ENCODE data around the gene SLC1A2.

The SLC1A2 gene

GRCh38 chr11:35265755-35266454 is 153.5 kb downstream of the SLC1A2 start:
- no peaks in the 10 kb centered on the region for H3K36me3 ChIP-seq (ENCODE audit: insufficient read depth, low read length)
- H3K4me1 ChIP-seq (ENCODE audit: insufficient read depth, low read length, poor library complexity, severe bottlenecking): no peaks in the 10 kb centered on the region
- H2AFZ ChIP-seq (ENCODE audit: low read length): no peak overlapping the region
- no peaks in the 10 kb centered on the region for H4K20me1 ChIP-seq (ENCODE audit: insufficient read depth, low read length, poor library complexity, severe bottlenecking)
- H3K4me2 ChIP-seq (ENCODE audit: low read depth, low read length, poor library complexity, severe bottlenecking): no peak overlapping the region
- TF ChIP-seq CTCF (conservative IDR thresholded peaks at IDR 0.05; ENCODE audit: low read length): no peak
- TF ChIP-seq EZH2phosphoT487 (IDR thresholded peaks at IDR 0.05; ENCODE audit: borderline replicate concordance): no peak
- H3F3A ChIP-seq (ENCODE audit: low read depth): no peaks in the 10 kb centered on the region
- H3K4me3 ChIP-seq (ENCODE audit: low read length, poor library complexity, severe bottlenecking): no peak overlapping the region
- H3K9me2 ChIP-seq (replicated peaks; ENCODE audit: low read depth, low read length): no peaks in the 10 kb centered on the region
- no peaks in the 10 kb centered on the region for H3K79me2 ChIP-seq (ENCODE audit: insufficient read depth, low read length)
- H3K9me3 ChIP-seq (ENCODE audit: insufficient read depth, low read depth, low read length): no peaks in the 10 kb centered on the region
- H3K27me3 ChIP-seq (ENCODE audit: insufficient read depth, low read length, poor library complexity, severe bottlenecking): no peaks in the 10 kb centered on the region
- no peak overlapping the region for H3K9ac ChIP-seq (ENCODE audit: low read depth, low read length, poor library complexity, severe bottlenecking)

- TF ChIP-seq CTCF (conservative IDR thresholded peaks at IDR 0.05; ENCODE audit: low read length): no peak
- no peak for TF ChIP-seq EZH2phosphoT487 (IDR thresholded peaks at IDR 0.05; ENCODE audit: borderline replicate concordance)
- H3K4me3 ChIP-seq (ENCODE audit: low read length, poor library complexity, severe bottlenecking): no peak overlapping the region
- no peak overlapping the region for H3K4me2 ChIP-seq (ENCODE audit: low read depth, low read length, poor library complexity, severe bottlenecking)
- no peaks in the 10 kb centered on the region for H4K20me1 ChIP-seq (ENCODE audit: insufficient read depth, low read length, poor library complexity, severe bottlenecking)
- H3K4me1 ChIP-seq (ENCODE audit: insufficient read depth, low read length, poor library complexity, severe bottlenecking): no peaks in the 10 kb centered on the region
- no peak overlapping the region for H2AFZ ChIP-seq (ENCODE audit: low read length)
- no peaks in the 10 kb centered on the region for H3K9me3 ChIP-seq (ENCODE audit: insufficient read depth, low read depth, low read length)
- no peaks in the 10 kb centered on the region for H3K9me2 ChIP-seq (replicated peaks; ENCODE audit: low read depth, low read length)
- H3K79me2 ChIP-seq (ENCODE audit: insufficient read depth, low read length): no peaks in the 10 kb centered on the region
- no peaks in the 10 kb centered on the region for H3K36me3 ChIP-seq (ENCODE audit: insufficient read depth, low read length)
- no peaks in the 10 kb centered on the region for H3F3A ChIP-seq (ENCODE audit: low read depth)
- no peak overlapping the region for H3K9ac ChIP-seq (ENCODE audit: low read depth, low read length, poor library complexity, severe bottlenecking)
- H3K27me3 ChIP-seq (ENCODE audit: insufficient read depth, low read length, poor library complexity, severe bottlenecking): no peaks in the 10 kb centered on the region
Observed at GRCh38 chr11:35262735-35263134, 156.6 kb downstream of the SLC1A2 start.

GRCh38 chr11:35262056-35262455 is 157.3 kb downstream of the SLC1A2 start:
- Histone ChIP-seq H3K79me2 (ENCODE audit: insufficient read depth, low read length) (no peaks in the 10 kb centered on the region), H3K9me2 (replicated peaks; ENCODE audit: low read depth, low read length) (no peaks in the 10 kb centered on the region), H3K27me3 (ENCODE audit: insufficient read depth, low read length, poor library complexity, severe bottlenecking) (no peaks in the 10 kb centered on the region), H3K4me3 (ENCODE audit: low read length, poor library complexity, severe bottlenecking) (no peak overlapping the region), H3K4me2 (ENCODE audit: low read depth, low read length, poor library complexity, severe bottlenecking) (no peak overlapping the region), H3K9me3 (ENCODE audit: insufficient read depth, low read depth, low read length) (no peaks in the 10 kb centered on the region), H3K4me1 (ENCODE audit: insufficient read depth, low read length, poor library complexity, severe bottlenecking) (no peaks in the 10 kb centered on the region), H3K9ac (ENCODE audit: low read depth, low read length, poor library complexity, severe bottlenecking) (no peak overlapping the region), H3F3A (ENCODE audit: low read depth) (no peaks in the 10 kb centered on the region), H4K20me1 (ENCODE audit: insufficient read depth, low read length, poor library complexity, severe bottlenecking) (no peaks in the 10 kb centered on the region), H2AFZ (ENCODE audit: low read length) (no peak overlapping the region), H3K36me3 (ENCODE audit: insufficient read depth, low read length) (no peaks in the 10 kb centered on the region)
- TF ChIP-seq EZH2phosphoT487 (IDR thresholded peaks at IDR 0.05; ENCODE audit: borderline replicate concordance) (no peak), CTCF (conservative IDR thresholded peaks at IDR 0.05; ENCODE audit: low read length) (no peak)

Measured in Loucy (cell line).